Cardiac muscle cell (in vitro differentiated cells and primary cell): Measurements from ENCODE around the gene GNG7. TPM values are rescaled to one million over a fixed set of nuclear protein-coding genes. Genes with fewer than 3 reads are reported as not detected.
"Not testable (repeated sequence)": the region's sequence is repeated elsewhere in the genome, so short reads cannot be mapped to it uniquely, and the experiment has no call there.

Experiments used
- DNase-seq, 2 donors: peaks; one replicate each; pipeline versions ENCODE4 v3.0.0 to v3.0.0-alpha.2; 2010 to 2017; ENCODE audit warnings: low read depth in 1 of 2, low spot score in 1 of 2
- H3K27ac ChIP-seq: fragments of 200-600 bp; sonication (generic); 2 replicates; pipeline ENCODE4 v1.5.1; 2016
- H3K27me3 ChIP-seq: fragments of 200-600 bp; sonication (generic); 2 replicates; pipeline ENCODE4 v1.6.0; 2016; ENCODE audit warnings: control low read depth
- H3K36me3 ChIP-seq: fragments of 200-600 bp; sonication (generic); 2 replicates; pipeline ENCODE4 v1.5.1; 2016; ENCODE audit warnings: control low read depth
- H3K4me1 ChIP-seq: fragments of 200-600 bp; sonication (generic); 2 replicates; pipeline ENCODE4 v1.8.1; 2017; ENCODE audit warnings: low read depth, mild to moderate bottlenecking, mixed run types
- H3K4me3 ChIP-seq: fragments of 200-600 bp; sonication (generic); 2 replicates; pipeline ENCODE4 v1.5.1; 2016; ENCODE audit warnings: mild to moderate bottlenecking
- H3K9me3 ChIP-seq: fragments of 200-600 bp; sonication (generic); 2 replicates; pipeline ENCODE4 v1.5.1; 2017; ENCODE audit warnings: low read depth, mild to moderate bottlenecking, control low read depth
- CTCF ChIP-seq: IDR thresholded peaks from 2 replicates; pipeline ENCODE4 v1.5.1; 2012; ENCODE audit warnings: low read depth, mild to moderate bottlenecking, low read length
- polyA plus RNA-seq: library from polyadenylated mRNA; unstranded; fragments of >200 nt; fragmentation: Nextera tagmentation; extraction: Ambion mirVana; gene quantifications from 2 replicates; pipeline ENCODE4 v1.2.1, GENCODE V29; 2016
- total RNA-seq: library from RNA; depleted of rRNA; stranded (reverse); fragments of >200 nt; gene quantifications from 2 replicates; pipeline ENCODE4 v1.2.3, GENCODE V29; 2016

GNG7 gene
- total and polyA plus RNA-seq, 2 experiments from 2014 or later = 20.4 to 24.8 TPM

- H3K4me3 ChIP-seq = no peak overlapping the region
- no peak for TF ChIP-seq CTCF
- H3K27me3 ChIP-seq = no peaks in the 10 kb centered on the region
- no peak for DNase-seq
- H3K9me3 ChIP-seq = no peaks in the 10 kb centered on the region
- H3K36me3 ChIP-seq = no peaks in the 10 kb centered on the region
- peaks cover 14% of the 10 kb centered on the region for H3K4me1 ChIP-seq
- H3K27ac ChIP-seq = no peak overlapping the region
Measured at GRCh38 chr19:2668175-2668763, 34.2 kb downstream of the GNG7 start.

GRCh38 chr19:2667349-2667748 is 35.1 kb downstream of the GNG7 start:
- H3K27me3 ChIP-seq, DNase-seq, H3K27ac ChIP-seq, H3K36me3 ChIP-seq, H3K4me3 ChIP-seq, H3K9me3 ChIP-seq: not testable (repeated sequence)
- peaks cover 14% of the 10 kb centered on the region for H3K4me1 ChIP-seq

DNA sequence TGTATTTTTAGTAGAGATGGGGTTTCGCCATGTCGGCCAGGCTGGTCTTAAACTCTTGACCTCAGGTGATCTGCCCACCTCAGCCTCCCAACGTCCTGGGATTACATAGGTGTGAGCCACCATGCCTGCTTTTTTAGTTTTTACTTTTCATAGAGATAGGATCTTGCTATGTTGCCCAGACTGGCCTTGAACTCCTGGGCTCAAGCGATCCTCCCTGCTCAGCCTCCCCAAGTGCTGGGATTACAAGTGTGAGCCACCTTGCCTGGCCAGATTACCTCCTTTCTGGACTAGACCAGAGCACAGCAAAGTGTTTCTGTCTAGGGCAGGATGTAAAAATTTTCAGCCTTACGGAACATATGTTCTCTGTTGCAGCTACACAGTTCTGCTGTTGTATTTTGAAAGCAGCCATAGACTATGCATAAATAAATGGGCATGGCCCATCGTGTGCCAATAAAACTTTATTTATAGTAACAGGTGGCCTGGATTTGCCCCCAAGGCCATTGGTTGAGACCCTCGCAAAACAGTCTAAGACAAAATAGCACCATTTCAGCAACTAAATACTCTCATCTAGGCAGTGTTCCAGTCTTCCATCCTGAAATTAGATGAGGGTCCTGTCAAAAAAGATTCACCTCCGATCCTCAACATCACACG is 36.0 kb downstream of the GNG7 start:
- H3K27ac ChIP-seq = no peak overlapping the region
- no peak for DNase-seq
- H3K4me3 ChIP-seq = no peak overlapping the region
- no peaks in the 10 kb centered on the region for H3K36me3 ChIP-seq
- H3K27me3 ChIP-seq = no peaks in the 10 kb centered on the region
- peaks cover 14% of the 10 kb centered on the region for H3K4me1 ChIP-seq
- TF ChIP-seq CTCF = no peak
- no peaks in the 10 kb centered on the region for H3K9me3 ChIP-seq

DNA sequence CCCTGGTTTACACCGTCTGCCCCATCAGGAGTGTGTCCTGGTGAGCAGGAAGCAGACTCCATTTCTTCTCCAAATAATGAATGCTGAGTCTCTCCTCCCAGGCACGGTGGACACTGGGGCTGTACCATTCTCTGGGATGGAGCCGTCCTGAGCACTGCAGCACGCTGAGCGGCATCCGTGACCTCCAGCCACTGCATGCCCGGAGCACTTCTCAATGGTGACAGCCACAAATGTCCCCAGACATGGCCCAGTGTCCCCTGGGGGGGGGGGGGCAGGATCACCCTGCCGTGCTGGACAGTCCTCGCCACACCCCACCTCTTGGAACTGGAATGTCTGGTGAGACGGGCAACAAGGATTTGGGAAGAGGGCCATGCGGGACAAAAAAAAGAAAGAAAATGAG is 37.4 kb downstream of the GNG7 start:
- Histone ChIP-seq H3K9me3 (no peaks in the 10 kb centered on the region), H3K36me3 (no peaks in the 10 kb centered on the region), H3K27ac (peak overlapping the region; percentile 68), H3K4me1 (peaks cover 14% of the 10 kb centered on the region), H3K4me3 (no peak overlapping the region), H3K27me3 (no peaks in the 10 kb centered on the region)
- no peak for TF ChIP-seq CTCF
- DNase-seq = no peak

- no peak for TF ChIP-seq CTCF
Measured at GRCh38 chr19:2663920-2664571, 38.4 kb downstream of the GNG7 start.

DNA sequence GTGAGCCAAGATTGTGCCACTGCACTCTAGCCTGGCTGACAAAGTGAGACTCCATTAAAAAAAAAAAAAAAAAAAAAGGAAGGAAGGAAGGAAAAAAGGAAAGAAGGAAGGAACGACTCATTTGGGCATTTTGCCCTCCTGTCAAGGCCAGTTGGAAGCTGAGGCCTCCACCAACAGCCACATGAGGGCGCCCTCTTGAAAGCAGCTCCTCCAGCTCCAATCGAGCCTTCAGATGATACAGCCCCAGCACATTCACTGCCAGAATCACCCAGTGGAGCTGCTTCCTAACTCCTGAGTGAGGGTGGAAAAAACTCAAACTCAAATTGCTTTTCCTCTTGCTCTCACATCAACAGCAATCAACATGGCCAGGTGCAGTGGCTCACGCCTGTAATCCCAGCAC is 40.9 kb downstream of the GNG7 start:
- no peak overlapping the region for H3K27ac ChIP-seq
- TF ChIP-seq CTCF = no peak
- no peaks in the 10 kb centered on the region for H3K9me3 ChIP-seq
- H3K27me3 ChIP-seq = no peaks in the 10 kb centered on the region
- peaks cover 14% of the 10 kb centered on the region for H3K4me1 ChIP-seq
- no peaks in the 10 kb centered on the region for H3K36me3 ChIP-seq
- H3K4me3 ChIP-seq = no peak overlapping the region
- no peak for DNase-seq

More at GRCh38 chr19:2663920-2664571, 38.4 kb downstream of the GNG7 start:
- Histone ChIP-seq H3K36me3 (no peaks in the 10 kb centered on the region), H3K9me3 (no peaks in the 10 kb centered on the region), H3K4me3 (no peak overlapping the region), H3K27ac (peak overlapping the region; percentile 68), H3K4me1 (peaks cover 14% of the 10 kb centered on the region), H3K27me3 (no peaks in the 10 kb centered on the region)
- DNase-seq = peak; percentile 7 to 68
